T1000 (cell line): ENCODE results near the gene LTC4S.
"Not testable (repeated sequence)": the region's sequence is repeated elsewhere in the genome, so short reads cannot be mapped to it uniquely, and the experiment has no call there.

Experiments
- DNase-seq: peaks from one replicate; lab custom pipeline; 2025; ENCODE audit warnings: mixed read lengths; lab: John Stamatoyannopoulos, UW

The LTC4S gene, protein sequence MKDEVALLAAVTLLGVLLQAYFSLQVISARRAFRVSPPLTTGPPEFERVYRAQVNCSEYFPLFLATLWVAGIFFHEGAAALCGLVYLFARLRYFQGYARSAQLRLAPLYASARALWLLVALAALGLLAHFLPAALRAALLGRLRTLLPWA

DNA sequence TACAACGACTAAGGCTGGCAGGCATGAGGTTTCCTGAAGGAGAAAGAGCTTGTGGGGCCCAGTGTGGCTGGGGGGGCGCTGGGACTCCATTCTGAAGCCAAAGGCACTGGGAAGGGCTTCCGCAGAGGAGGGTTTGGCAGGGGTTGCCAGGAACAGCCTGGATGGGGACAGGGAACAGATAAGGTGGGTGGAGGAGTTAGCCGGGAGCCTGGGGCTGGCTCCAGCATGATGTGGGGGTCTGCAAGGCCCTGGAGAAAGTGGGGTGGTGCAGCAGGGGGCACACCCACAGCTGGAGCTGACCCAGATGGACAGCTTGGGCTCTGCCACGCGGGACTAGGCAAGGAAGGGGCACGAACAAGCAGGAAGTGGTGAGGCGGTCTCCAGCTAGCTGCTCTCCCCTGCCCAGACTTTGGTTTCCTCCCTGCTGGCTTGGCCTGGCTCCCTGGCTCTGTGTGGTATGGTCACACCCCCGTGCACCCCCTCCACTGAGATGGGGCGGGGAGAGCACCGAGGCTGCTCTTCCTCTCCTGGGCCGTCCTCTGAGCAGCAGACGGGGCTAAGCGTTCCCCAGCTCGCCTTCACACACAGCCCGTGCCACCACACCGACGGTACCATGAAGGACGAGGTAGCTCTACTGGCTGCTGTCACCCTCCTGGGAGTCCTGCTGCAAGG, at the start of gene LTC4S:
Gene LTC4S, plus strand, starts transcription at position 519 of the 672 bp plus-strand sequence. Its CDS starts 95 bp downstream, at position 614.
- DNase-seq = no peak

DNA sequence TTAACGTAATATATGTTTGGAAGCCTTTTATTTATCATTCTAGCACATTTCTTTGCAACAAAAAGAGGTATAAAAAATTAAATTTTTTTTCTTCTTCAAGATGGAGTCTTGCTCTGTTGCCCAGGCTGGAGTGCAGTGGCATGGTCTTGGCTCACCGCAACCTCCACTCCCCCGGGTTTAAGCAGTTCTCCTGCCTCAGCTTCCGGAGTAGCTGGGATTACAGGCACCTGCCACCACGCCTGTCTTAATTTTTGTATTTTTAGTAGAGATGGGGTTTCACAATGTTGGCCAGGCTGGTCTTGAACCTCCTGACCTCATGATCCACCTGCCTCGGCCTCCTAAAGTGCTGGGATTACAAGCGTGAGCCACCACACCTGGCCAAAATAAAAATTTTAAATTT, 49.7 kb upstream of the LTC4S start:
- DNase-seq = not testable (repeated sequence)

DNA sequence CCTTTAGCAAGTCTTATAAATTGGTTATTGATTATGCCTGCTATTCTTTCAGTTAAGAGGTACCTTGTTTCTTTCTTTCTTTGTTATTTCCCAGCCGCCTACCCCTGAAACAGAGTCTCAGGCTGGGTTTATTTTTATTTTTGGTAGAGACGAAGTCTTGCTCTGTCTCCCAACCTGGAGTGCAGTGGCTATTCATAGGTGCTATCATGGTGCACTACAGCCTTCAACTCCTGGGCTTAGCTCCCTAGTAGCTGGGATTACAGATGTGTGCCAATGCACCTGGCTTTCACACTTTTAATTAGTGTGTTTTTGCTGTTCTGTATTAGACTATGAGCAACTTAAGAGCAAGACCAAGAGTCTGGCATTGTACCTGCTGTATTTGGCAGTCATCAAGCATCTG, 46.9 kb upstream of the LTC4S start:
- DNase-seq = no peak

DNA sequence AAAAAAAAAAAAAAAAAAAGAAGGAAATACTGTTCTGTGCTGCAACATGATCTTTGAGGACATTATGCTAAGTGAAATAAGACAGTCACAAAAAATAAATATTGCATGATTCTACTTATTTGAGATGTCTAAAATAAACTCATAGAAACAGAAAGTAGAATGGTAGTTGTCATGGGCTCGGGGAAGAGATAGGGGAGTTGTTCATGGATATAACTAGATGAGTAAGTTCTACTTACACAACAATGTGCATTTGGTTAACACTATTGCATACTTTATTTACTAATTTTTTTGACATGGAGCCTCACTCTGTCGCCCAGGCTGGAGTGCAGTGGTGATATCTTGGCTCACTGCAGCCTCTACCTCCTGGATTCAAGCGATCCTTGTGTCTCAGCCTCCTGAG, 46.0 kb upstream of the LTC4S start:
- DNase-seq = no peak

DNA sequence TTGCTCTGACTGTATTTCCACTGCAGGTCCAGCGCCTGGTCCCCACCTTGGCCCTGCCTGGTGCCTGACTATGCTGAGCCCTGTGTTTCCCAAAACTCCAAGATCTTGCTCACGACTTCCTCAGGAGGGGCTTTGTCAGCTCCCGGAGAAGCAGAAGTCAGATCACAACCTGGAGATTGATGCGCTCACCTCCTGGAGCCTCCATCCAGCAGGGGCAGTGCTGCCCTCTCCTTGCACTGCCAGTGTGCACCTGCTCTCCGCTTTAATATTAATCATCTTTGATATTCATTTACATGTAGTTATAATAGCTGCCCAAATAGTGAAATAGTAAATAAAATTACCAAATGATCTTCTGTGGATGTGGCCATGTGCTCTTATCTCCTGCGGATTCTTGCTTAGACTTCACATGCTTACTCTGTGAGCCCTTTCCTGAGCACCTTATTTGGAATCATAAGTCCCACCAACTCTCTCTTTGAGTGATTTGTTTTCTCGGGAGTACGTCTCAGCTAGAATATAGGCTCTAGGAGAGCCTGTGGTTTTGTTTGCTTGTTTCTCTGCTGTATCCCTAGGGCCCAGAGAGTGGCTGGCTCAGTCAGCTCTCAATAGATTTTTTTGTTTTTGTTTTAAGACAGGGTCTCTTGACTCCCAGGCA, 43.8 kb upstream of the LTC4S start:
- no peak for DNase-seq

DNA sequence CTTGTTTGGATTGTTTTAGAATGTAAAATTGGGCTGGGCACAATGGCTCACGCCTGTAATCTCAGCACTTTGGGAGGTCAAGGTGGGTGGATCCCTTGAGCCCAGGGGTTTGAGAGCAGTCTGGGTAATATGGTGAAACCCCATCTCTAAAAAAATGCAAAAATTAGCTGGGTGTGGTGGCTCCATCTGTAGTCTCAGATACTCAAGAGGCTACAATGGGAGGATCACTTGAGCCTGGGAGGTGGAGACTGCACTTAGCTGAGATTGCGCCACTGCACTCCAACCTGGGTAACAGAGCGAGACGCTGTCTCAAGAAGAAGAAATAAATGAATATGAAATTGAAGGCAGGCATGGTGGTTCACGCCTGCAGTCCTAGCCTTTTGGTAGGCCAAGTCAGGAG, 39.8 kb upstream of the LTC4S start:
- no peak for DNase-seq

DNA sequence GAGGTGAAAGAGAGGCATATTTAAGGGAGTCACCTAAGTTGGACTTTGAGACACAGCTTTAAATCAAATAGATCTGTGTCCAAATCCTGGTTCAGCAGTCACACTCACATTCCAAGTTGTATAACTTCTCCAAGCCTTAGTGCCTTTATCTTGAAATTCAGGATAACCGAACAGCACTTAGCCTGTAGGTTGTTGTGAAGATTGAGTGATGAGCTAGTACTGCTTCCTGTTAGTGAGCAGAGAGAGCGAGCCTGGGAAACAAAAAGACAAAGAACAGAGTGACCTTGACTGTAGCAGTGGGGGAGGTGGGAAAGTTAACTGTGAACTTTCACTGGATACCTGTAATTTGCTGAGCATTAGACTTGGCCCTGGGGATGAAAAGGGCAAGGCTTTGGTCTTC, 38.8 kb upstream of the LTC4S start:
- no peak for DNase-seq

DNA sequence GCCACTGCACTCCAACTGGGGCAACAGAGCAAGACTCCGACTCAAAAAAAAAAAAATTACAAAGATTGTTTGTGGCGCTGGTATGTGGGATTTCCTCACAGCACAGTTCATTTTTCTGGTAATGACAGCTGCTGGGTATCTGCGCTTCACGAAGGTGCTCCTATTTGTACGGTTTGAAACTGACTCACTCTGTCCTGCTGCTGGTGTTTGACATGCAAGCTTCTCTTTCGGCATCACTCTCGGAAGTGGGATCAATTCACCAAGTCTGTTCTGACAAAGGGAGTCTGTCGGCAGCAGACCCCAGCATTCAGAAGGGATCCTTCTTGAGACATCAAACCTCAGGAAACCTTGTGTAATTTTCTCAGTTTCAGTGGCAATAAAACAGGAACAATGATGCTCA, 34.8 kb upstream of the LTC4S start:
- no peak for DNase-seq

DNA sequence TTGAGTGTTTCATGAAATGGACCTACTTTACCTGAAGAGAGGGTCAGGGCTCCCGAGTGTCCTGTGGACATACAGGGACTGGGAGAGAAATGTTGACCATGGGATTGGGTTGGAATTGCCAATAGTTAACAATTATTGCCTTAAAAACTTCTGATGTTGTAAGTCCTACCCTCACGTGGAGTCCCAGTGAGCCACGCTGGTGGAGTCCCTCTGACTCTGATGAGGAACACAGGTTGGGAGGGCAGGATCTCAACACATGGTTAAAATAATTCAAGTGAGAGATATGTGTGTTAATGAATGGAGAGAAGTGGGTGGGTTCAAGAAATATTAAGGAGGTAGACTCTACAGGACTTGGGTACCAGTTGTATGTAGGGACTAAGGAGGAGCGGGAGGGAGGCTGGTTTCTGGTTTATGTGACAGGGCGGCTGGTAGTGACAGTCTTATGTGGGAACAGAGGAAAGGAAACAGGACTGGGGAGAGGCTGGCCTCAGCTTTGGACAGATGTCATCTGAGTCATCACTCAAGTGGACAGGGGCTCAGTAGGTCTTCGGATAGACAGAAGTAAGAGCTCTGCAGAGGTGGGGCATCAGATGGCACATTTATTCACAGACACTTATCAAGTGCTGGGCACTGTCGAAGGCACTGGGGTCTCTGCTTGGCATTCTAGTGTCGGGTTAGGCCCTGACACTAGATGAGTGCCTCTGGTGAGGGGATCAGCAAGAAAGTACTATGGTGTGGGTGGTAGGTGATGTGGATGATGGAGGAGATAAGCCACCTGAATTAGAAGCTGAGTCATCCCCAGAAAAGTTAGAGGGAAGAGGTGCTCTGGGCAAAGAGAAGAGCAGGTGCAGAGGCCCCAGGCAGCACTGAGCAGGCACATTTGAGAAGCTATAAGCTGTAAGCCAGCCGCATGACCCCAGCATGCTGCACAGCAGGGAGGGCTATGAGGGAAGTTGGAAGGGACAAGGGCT, 33.9 kb upstream of the LTC4S start:
- DNase-seq = no peak

DNA sequence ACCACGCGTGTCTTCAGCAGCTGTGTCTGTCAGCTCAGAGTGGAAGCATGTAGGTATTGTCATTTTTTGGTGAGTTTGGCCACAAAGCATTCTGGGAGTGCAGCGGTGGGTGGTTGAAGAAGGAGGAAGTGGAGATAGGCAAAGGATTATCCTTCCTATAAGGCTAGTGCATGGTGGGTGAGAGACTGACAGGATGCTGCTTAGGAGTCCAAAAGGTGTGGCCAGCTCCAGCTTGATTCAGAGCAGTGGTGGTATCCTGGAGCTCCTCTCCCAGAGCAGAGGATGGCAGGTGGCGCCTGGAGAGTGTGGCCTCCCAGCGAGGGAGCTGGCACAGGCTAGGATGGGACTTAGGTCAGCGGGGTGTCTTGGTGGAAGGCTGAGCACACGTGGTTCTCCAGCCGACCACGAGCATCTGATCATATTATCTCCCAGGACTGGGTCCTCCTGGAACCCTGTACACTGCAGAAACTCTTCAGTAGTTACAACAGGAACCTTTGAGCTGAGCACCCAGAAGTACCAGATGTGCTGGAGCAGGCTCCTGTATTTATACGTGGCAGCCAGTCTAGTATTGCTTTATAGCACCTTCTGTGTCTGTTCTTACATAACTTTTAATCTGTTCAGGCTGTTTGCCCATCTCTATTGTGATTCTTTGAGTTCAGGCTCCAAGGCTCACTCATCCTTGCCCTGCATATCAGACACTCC, 31.6 kb upstream of the LTC4S start:
- no peak for DNase-seq

DNA sequence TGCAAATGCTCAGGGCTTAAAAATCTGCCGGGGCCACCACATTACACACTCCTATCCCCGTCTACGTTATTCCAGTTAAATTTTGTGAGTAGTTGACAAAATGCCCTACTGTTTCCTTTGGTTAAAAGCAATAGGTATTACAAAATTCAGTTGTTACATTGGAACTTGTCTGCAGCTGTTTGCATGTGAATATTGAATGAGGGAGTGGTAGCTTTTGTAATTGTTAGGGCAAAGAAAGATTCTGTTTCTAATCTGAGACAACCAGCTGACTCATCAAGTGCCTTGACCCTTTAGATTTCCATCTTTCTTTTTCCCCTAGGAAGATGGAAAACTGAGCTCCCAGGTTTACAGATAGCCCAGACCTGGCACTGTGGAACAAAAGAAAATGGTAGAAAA, 31.0 kb upstream of the LTC4S start:
- no peak for DNase-seq

DNA sequence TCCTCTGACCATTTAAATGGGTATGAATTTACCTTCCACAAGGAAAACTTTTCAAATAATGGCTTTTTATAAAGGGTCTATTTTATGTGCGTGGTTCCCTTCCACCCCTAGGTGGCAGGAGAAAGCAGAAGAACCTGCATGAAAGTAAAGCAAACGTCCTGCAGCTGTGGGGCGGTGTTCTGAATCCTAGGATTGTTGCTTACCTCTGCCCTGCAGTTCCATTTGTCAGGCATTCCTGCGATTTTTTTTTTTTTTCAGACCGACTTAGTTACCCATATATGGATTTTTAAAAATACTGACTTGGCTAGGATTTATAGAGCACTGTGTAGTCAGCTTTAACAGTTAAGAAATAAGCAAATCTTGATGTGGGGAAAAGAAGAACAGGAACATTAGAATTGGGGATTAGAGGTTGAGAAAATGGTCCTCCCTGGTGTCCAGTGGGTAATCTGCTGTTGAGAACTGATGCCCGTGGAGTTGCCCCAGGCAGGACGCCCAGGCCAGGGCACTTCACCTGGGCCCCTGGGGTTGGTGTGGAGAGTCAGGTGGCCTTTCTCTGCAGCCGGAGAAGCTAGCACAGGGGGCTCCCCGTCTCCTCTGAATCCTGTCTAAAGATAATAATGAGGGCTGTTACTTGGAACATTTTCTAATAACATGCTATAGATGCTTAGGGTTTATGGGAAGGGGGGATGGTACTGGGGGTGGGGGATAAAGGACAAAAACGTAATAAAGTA, 30.4 kb upstream of the LTC4S start:
- no peak for DNase-seq

DNA sequence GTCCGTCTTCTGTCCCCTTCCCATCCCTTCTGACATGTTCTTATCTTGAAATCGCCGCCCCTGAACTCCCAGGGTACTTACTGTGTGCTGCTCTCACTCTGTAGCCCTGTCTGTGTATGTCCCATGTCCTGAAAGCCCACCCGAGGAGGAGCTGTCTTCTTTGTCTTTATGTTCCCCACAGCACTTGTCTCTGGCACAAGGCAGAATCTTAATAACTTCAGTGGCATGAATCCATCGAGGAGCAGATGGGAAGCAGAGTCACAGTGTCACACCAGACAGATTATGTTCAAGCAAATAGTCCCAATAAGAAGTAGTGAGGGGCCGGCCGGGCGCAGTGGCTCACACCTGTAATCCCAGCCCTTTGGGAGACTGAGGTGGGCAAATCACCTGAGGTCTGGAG, 29.7 kb upstream of the LTC4S start:
- no peak for DNase-seq

DNA sequence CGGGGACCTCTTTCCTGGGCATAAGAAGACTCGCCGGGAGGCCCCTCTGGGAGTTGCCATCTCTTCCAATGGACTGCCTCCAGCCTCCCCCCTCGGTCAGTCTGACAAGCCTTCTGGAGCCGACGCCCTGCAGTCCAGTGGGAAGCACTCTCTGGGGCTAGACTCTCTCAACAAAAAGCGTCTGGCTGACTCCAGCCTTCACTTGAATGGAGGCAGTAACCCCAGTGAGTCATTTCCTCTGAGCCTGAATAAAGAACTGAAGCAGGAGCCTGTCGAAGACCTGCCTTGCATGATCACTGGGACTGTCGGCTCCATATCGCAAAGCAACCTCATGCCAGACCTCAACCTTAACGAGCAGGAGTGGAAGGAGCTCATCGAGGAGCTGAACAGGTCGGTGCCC, 28.4 kb upstream of the LTC4S start:
- peak; percentile 43 for DNase-seq

DNA sequence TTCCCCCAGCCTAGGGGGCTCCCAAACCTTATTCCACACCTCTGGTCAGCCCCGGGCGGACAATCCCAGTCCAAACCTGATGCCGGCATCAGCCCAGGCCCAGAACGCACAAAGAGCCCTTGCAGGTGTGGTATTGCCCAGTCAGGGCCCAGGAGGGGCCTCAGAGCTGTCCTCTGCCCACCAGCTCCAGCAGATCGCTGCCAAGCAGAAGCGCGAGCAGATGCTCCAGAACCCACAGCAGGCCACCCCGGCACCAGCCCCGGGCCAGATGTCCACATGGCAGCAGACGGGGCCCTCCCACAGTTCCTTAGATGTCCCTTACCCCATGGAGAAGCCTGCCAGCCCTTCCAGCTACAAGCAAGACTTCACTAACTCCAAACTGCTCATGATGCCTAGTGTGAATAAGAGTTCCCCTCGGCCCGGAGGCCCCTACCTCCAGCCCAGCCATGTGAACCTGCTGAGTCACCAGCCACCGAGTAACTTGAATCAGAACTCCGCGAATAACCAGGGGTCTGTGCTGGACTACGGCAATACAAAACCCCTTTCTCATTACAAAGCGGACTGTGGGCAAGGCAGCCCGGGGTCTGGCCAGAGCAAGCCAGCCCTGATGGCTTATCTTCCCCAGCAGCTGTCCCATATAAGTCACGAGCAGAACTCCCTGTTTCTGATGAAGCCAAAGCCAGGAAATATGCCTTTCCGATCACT, 27.6 kb upstream of the LTC4S start:
- DNase-seq = no peak

DNA sequence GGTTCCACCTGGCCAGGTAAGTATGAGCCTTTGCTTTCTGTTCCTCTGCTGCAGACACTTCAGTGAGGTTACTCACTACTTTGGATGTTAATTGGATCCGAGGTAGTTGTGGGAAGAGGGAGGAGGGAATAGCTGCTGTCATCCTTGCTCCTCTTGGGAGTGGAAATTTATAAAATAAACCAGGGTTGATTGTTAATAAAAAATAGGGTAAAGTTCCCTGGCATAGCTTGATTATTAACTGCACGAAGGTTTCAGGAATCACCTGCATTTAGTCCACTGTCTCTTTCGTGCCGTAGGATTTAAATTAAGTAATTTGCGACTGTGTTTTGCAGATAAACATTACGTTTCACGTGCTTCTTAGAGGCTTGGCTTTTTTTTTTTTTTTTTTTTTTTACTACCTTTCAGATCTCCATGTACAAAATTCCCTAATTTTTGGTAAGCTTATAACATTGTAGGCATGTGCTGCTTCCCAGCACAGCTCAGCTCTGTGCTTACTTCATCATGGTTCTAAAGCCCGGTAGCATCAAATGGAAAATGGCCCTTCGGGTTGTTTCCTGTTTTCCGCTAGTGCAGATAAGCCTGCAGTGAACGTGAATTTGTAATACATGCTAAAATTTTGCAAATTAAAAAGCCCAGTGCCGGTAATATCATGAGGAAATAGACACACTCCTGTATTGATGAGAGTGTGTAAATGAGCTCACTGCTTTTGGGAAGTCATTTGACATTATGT, 26.9 kb upstream of the LTC4S start:
- no peak for DNase-seq

DNA sequence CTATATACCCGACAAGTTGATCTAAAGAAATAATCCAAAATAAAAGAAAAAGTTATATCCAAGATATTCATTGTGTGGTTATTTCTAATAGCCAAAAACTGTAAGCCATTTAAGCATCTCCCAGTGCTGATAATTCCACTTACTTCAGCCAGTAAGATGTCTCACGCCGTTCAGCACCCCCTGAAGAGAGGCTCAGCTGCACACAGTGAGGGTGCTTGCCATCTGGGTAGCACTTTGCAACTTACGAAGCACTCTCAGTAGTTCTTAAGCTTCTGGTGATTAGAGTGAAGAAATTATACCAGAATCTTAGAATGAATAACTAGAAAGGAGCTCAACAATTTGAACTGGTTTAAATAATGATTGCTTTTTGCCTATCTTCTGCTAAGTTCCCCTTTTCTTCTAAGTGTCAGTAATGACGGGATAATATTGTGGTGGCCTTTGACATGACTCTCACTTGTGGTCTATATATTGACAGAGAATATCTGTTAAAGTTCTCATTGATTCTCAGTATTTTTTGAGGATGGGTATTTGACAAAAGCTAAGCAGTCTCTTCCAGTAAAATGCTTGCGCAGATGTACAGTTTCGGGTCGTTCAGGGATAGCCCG, 26.2 kb upstream of the LTC4S start:
- DNase-seq = no peak

DNA sequence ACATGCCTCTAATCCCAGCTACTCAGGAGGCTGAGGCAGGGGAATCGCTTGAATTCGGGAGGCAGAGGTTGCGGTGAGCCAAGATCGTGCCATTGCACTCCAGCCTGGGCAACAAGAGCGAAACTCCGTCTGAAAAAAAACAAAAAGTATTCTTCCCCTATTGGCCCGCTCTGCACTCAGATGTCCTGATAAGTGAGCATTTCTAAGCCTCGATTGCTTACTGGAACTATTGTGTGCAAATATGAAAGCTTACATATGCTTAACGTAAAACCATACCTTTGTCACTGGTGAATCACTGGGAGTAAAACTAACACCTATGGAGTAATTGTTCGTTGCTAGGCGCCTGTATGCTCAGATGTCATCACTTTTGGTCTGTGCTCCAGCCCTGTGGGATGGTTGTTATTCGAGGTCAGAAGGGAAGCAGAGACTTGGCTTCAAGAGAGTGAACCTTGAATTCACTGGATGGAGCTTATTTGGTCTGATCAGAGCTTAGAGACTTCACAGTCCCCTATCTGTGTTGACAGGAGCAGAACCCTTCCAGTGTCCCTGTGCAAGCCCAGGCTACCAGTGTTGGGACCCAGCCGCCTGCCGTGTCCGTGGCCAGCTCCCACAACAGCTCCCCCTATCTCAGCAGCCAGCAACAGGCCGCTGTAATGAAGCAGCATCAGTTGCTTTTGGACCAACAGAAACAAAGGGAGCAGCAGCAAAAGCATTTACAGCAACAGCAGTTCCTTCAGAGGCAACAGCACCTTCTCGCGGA, 25.3 kb upstream of the LTC4S start:
- no peak for DNase-seq

DNA sequence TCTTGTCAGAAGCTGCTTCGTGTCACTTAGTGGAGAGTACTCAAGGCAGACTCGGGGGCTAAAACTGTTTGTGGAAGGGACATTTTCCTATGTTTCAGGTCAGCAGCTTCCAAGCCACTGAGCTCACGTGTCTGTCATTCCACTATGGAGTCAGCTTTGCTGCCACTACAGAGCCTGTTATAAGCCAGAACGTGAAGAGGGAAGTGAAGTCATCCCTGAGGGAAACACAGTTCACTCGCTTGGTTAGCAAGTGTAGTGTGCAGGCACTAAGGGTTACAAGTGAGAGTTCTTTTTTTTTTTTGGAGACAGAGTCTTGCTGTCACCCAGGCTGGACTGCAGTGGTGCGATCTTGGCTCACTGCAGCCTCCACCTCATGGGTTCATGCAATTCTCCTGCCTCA, 24.5 kb upstream of the LTC4S start:
- no peak for DNase-seq
